Left lung (tissue), 10 donors: ENCODE results near the gene PPRC1. TPM values are rescaled to one million over a fixed set of nuclear protein-coding genes. Genes with fewer than 3 reads are reported as not detected.

Experiments used
- ATAC-seq: fragments of 200-7000 bp; cut with Tn5 transposase; one replicate; pipeline ENCODE4 v1.9.1; 2020; ENCODE audit warnings: moderate library complexity
- DNase-seq, 4 donors: peaks; one replicate each; pipeline ENCODE4 v3.0.0-alpha.2; 2013 to 2020
- H3K27ac ChIP-seq, 2 donors: fragments of 200-600 bp; sonication (generic) in 1 of 2; one replicate each; pipeline versions ENCODE4 v1.5.0 to v1.8.0; 2020 to 2021
- H3K27me3 ChIP-seq, 2 donors: fragments of 200-600 bp; sonication (generic) in 1 of 2; one replicate each; pipeline versions ENCODE4 v1.5.0 to v1.8.0; 2020 to 2021
- H3K36me3 ChIP-seq, 2 donors: fragments of 200-600 bp; sonication (generic) in 1 of 2; one replicate each; pipeline versions ENCODE4 v1.5.0 to v1.8.0; 2020 to 2021
- H3K4me1 ChIP-seq, 2 donors: fragments of 200-600 bp; one replicate each; pipeline ENCODE4 v1.8.0; 2021
- H3K4me3 ChIP-seq, 2 donors: fragments of 200-600 bp; sonication (generic) in 1 of 2; one replicate each; pipeline versions ENCODE4 v1.5.0 to v1.8.0; 2020 to 2021; ENCODE audit warnings: mild to moderate bottlenecking in 1 of 2
- H3K9me3 ChIP-seq, 2 donors: fragments of 200-600 bp; sonication (generic) in 1 of 2; one replicate each; pipeline versions ENCODE4 v1.5.0 to v1.8.0; 2020 to 2021
- CTCF ChIP-seq, 2 donors: fragments of 200-600 bp; sonication (generic) in 1 of 2; IDR thresholded peaks; one replicate each; pipeline versions ENCODE4 v1.5.0 to v1.8.0; 2021; ENCODE audit warnings: antibody characterized with exemption in 2 of 2
- intact Hi-C, 2 donors: fragments of 100-400 bp; cut with DNase I; formaldehyde crosslinking; loops; one replicate each; pipeline versions ENCODE4 v1.11.2 to v1.14.2; 2022
- polyA plus RNA-seq, 6 donors: library from polyadenylated mRNA; unstranded; fragments of 120-200 nt; gene quantifications; one replicate each; pipeline ENCODE4 v1.2.1, GENCODE V29; 2013; ENCODE audit not compliant: insufficient read length in 6 of 6
- total RNA-seq, 2 donors: library from RNA; stranded (reverse); fragmentation: NEBNext Ultra II Directional; extraction: Animal tissue kit (Norgen Biotek cat#: 25700); gene quantifications; one replicate each; pipeline ENCODE4 v1.2.1, GENCODE V29; 2021
- donor health status: DM: no; HTN: yes; CAD: no.
- donor health status: DM: no; HTN: no; CAD: no.

PPRC1 gene
- total and polyA plus RNA-seq, 8 donors = 27.8 to 52.9 (median 42.0) TPM

DNA sequence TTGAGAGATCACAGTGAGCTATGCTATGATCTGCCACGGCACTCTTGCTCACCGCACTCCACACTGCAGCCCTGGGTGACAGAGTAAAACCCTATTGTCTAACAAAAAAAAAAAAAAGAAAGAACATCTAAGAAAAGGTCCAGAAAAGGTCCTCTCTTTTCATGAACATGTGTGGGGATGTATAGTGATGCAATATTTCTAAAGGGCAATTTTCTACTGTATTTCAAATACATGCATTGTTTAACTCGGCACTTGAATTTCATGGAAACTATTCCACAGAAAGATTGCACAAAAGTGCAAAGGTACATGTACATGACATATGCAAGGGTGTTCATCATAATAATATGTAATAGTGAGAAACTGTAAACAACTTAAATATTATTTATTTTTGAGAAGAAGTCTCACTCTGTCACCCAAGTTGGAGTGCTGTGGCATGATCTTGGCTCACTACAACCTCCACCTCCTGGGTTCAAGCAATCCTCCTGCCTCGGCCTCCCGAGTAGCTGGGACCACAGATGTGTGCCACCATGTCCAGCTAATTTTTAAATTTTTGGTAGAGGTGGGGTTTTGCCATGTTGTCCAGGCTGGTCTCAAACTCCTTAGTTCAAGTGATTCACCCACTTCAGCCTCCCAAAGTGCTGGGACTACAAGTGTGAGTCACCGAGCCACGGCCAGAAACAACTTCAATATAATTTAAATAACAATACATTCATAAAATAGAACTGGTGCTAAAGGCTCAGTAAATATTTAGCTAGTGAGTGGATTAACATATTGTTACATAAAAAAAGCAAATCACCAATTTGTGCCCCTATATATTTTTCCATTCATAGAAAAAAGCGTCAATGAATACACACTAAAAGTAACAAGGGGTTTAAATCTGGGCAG is 1.3 kb upstream of the PPRC1 start:
- no peaks in the 10 kb centered on the region for H3K36me3 ChIP-seq
- intact Hi-C loops = no loop called here
- H3K27me3 ChIP-seq = no peaks in the 10 kb centered on the region
- H3K9me3 ChIP-seq = no peaks in the 10 kb centered on the region
- ATAC-seq (no peak), DNase-seq (no peak)
- H3K27ac ChIP-seq = peak overlapping the region; percentile 9 to 95
- no peak overlapping the region for H3K4me3 ChIP-seq
- TF ChIP-seq CTCF (IDR thresholded peaks at IDR 0.05) = no peak
- H3K4me1 ChIP-seq = peaks cover 17 to 44% of the 10 kb centered on the region in 2 donors

GRCh38 chr10:102132193-102132562 is 662 bp upstream of the PPRC1 start:
- Histone ChIP-seq H3K36me3 (no peaks in the 10 kb centered on the region), H3K9me3 (no peaks in the 10 kb centered on the region), H3K27me3 (no peaks in the 10 kb centered on the region), H3K4me1 (peaks cover 17 to 45% of the 10 kb centered on the region in 2 donors), H3K4me3 (peak overlapping the region; percentile 88 to 89), H3K27ac (peak overlapping the region; percentile 9 to 95)
- TF ChIP-seq CTCF (IDR thresholded peaks at IDR 0.05) = no peak
- no peak for DNase-seq
- intact Hi-C loops = no loop called here
- no peak for ATAC-seq

DNA sequence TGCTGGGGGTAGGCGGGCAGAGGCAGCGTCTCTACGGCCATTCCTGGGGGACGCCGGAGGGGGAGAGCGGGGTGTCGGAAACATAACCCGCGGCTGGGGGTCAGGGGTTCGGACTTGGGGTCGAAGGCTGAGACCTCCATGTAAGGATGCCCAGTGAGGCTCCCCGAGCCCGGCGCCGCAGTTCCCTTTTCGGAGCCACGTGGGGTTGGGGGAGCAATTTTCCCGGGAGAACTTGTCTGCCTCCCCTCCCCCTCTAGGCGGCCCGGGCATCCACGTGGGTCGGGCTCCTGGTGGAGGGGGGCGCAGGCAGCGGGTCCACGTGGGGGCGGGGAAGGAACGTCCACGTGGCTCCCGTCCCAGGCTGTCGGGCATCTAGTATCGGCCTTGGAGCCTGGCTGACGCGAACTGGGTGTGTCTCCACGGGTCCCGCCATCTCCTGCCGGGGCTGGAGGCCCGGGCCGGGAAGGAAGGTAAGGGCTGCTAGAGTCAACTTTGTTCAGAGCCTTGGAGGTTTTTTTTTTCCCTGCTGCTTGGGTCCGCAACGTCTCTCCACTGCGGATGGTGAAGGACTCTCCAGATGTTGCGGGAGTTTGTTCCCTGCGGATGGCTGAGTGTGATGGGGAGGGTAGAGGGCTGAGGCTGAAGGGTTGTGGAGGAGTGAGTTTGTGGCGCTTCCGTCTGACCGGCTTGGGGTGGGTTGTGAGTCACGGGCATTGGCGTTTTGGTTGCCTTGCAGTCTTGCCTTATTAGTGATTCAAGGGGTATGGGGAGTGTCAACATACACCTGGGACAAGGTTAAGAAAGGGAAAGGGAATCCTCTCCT is 744 bp downstream of the PPRC1 start:
- Histone ChIP-seq H3K27me3 (no peaks in the 10 kb centered on the region), H3K4me3 (peak overlapping the region; percentile 88 to 89), H3K27ac (peak overlapping the region; percentile 89 to 95), H3K36me3 (peaks cover 0 to 11% of the 10 kb centered on the region in 2 donors), H3K4me1 (peaks cover 17 to 49% of the 10 kb centered on the region in 2 donors), H3K9me3 (no peaks in the 10 kb centered on the region)
- peak; percentile 38 for ATAC-seq
- peak in 3 of 4 donors; percentile 76 to 90 (median 82) for DNase-seq
- no peak for TF ChIP-seq CTCF (IDR thresholded peaks at IDR 0.05)
- intact Hi-C loops = no loop called here

DNA sequence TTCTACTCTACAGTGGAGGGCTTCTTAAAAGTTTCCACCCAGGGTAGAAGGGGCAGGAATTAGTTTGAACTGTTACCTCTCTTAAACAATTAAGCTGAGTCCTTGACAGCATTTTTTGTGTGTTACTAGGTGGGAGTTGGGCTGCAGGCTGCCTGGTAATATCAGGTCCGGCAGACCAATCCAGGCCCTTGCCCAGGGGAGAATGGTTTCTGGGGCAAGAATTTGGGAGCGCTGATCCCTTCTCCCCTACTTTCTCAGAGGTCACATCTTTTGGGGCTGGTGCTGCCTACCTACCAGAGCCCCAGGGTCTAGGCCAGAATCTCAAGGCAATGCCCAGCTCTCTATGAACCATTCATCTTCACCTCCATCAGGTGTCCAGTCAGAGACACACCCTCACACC is 1.6 kb downstream of the PPRC1 start:
- no peak for ATAC-seq
- Histone ChIP-seq H3K4me3 (peak overlapping the region; percentile 88 to 89), H3K9me3 (no peaks in the 10 kb centered on the region), H3K27me3 (no peaks in the 10 kb centered on the region), H3K27ac (peak overlapping the region in 1 of 2 donors; percentile 89), H3K36me3 (peaks cover 0 to 19% of the 10 kb centered on the region in 2 donors), H3K4me1 (peaks cover 17 to 49% of the 10 kb centered on the region in 2 donors)
- intact Hi-C loops = no loop called here
- no peak for DNase-seq
- no peak for TF ChIP-seq CTCF (IDR thresholded peaks at IDR 0.05)
